SW 1271 (cell line): ENCODE results near the gene PITPNM3.

Experiments used
- DNase-seq, 2 experiments: peaks; one replicate each; lab custom pipeline; 2025; lab: John Stamatoyannopoulos, UW

Gene PITPNM3

DNA sequence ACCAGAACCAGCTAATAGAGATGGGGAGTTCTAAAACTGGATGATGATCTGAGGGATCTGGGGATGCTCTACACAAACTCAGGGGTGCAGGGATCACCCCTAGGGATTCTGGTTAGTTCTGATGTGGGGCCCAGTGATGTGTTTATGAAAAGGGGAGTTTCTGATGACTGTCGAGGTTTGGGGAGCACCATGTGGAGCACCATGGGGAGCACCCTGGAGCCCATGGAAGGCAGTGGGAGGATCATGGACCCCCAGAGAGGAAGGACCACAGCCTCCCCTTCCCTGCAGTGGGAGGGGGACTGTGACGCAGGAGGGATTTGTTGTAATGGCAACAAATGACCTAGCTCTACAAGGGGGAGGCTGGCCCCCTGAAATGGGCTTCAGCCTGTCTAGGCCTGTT, 93.7 kb downstream of the PITPNM3 start:
- no peak for DNase-seq

DNA sequence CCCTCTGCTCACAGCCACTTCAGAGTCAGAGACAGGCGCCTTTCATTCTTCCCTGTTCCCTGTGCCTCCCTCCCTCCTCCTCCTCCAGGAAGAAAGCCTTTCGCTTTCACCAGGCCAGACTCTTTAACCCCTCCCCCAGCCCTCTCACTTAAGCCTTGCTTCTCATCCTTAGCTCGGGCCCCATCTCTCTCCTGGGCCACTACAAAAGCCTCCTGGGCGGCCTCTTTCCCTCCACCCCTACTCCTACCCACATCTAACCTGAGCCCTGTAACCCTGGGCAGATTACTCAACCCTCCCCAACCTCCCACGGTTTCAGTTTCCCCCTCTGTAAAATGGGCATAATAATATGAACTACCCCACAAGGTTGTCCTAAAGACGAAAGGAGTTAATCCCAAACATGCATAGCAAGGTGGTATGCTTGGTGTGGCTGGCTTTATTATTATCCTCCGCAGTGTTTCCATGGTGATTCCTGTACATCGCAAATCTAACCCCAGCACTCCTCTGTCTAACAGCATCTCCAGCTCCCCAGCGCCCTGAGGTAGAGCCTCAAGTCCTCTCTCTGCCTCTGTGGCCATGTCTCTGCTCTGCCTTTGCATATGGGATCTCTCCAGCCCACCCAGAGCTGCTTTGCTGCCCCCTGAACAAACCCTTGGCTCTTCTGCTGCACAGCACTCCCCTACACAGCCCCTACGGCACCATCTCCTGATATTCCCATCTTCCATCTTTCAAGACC, 94.4 kb downstream of the PITPNM3 start:
- DNase-seq, result no peak

DNA sequence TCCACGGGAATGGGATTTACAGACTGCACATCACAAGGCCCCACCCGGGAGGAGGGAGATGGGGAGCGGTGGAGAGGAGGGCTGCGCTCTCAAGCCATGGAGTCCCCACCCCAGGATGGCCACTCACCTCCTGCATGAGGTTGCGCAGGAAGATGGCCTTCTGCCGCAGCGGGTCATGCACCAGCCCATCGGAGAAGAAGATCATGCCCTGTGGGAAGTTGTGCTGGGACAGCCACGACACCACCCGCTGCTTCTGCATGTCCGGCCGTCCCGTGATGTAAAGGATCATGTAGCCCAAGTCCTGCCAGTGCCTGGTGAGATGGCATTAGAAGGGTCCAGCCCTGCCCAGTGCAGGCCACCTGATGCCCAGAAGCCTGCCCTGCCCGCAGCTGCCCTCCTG, 95.1 kb downstream of the PITPNM3 start:
- no peak for DNase-seq

DNA sequence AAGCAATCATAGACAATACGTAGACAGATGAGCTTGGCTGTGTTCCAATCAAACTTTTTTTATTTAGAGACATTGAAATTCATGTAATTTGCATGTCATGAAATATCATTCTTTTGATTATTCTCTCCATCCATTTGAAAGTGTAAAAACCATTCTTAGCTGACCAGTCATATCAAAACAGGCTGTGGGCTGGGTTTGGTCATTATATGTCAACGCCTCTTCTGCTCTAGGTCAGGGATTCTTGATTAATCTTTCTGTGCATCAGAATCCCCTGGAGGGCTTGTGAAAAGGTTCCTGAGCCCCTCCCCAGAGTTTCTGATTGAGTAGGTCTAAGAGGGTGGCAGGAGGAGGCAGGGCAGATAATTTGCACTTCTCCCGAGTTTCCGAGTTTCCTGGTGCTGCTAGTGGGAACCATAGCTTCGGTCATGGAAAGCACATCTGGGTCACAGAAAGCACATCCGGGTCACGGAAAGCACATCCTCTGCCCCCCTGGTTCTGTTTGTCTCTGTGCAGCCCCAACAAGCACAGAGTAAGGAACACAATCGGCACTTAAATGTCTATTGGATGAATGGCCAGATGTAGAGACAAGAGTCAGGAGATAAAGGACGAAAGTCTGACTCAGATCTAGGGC, 95.7 kb downstream of the PITPNM3 start:
- no peak for DNase-seq

DNA sequence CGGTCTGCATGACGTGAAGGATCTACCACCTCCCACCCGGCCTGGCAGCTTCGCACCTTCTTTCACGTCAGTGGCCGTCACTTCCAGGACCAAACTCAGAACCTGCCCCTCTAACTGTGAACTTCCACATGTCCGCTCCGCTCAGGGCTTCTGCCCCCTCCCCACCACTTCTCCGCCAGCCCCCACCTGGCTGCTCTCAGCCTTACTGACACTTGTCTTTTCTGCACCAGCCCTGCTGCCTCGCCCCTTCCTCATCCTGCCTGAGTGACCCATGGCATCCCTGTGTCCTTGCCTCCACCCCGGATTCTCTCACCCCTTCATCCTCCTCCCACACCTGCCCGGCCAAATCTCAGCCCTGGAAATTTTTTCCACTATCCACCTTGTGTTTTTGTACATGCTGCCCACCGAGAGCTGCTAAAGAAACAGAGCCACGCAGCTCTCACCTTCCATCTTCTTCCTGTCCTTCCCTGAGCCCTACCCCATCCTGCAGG, 97.8 kb downstream of the PITPNM3 start:
- DNase-seq, result no peak

DNA sequence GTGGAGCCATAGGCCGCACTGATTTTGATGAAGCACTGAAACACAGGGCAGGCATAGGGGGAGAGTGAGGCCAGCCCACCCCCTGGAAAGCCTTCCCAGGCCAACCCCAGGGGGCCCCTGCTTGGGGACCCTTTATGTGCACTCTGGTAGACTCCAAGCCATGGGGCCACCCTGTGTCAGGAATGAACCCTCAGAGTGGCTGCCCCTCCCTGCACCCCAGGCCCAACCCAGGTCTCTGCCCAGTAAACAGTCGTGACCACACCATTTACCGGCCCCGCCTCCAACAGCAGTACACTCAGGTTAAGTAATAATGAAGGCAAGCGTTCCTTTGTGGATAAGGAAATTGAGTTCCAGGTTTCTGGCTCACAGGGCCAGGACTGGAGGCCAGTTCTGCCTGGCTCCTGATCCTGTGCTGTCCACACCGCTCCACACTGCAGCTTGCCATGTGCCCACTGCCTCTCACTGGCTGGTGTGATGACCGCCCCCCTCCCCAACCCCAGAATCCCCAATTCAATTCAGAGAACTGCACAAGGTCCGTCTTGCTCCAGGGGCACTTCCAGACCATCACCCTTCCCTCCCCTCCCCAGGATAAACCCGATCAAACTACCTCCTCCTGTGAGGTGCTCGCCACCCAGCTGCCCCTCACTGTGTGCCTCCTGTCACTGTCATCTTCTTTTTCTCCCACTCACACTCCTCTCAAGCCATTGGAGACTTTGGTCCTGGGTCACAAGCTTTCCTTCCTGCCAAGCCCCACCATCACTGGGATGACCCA, 98.5 kb downstream of the PITPNM3 start:
- DNase-seq, result no peak

DNA sequence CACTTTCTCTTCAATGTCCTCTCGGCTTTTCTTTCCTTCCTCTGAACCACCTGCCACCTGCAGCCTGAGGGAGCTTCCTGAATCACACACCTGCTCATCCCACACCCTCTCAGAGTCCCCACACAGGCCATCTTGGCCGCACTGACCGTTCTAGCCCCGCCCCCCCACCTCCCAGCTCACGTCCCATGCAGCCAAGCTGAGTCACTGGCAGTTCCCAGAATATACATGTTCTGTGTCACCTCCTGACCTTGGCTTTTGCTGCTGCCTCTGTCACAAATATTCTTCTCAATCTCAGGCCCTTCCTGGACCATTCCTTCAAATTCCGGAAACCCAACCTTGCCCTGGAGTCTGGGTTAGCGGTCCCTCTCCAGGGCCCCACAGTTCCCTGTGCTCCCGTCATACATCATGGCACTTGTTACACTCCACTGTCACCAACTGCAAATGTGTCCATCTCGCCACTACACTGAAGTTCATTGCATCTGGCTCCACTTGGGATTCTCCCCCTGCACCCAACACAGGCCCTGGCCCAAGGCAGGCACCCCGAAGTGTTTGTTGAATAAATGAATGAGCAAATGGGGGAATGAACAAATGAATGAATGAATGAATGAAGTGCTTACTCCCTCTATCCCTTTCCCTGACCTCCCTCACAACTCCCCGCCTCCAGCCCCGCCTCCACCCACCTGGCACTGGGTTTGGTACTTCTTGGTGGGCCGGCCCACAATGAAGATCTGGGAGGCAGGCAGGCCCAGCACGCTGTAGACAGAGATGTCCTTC, 99.3 kb downstream of the PITPNM3 start:
- DNase-seq, result peak; percentile 35 to 55

DNA sequence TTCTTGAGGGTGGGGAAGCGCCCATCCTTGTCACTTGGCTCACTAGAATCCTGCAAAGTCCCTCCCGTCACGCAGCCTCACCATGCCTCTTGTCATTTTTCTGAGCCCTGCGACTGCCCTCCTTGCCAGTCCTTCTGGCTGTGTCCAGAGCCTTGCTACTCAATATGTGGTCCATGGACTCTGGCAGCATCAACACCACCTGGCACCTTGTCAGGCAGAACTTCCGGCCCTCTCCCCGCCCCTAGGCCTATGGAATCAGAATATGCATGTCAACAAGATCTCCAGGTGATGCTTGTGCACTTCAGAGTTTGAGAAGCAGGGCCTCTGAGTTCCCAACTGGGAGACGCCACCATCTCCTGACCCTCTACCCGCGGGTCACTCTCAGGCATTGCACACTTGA, 100.0 kb downstream of the PITPNM3 start:
- no peak for DNase-seq

DNA sequence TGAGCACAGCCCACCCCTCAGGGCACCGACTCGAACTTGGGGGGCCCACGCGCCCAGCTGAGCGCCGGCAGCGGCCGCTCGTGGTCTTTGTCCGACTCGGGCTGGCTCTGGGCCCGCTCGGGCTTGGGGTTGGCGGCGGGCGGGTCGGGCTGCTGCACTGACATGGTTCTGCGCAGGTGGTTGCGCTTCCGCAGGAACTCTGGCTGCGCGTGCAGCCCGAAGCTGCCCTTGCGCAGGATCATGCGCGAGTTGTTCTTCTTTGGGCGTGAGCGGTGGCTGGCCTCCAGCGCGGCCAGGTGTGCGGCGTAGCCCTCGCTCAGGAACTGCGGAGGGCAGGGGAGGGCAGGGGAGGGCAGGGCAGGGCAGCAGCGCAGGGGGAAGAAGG, 101.0 kb downstream of the PITPNM3 start:
- no peak for DNase-seq

DNA sequence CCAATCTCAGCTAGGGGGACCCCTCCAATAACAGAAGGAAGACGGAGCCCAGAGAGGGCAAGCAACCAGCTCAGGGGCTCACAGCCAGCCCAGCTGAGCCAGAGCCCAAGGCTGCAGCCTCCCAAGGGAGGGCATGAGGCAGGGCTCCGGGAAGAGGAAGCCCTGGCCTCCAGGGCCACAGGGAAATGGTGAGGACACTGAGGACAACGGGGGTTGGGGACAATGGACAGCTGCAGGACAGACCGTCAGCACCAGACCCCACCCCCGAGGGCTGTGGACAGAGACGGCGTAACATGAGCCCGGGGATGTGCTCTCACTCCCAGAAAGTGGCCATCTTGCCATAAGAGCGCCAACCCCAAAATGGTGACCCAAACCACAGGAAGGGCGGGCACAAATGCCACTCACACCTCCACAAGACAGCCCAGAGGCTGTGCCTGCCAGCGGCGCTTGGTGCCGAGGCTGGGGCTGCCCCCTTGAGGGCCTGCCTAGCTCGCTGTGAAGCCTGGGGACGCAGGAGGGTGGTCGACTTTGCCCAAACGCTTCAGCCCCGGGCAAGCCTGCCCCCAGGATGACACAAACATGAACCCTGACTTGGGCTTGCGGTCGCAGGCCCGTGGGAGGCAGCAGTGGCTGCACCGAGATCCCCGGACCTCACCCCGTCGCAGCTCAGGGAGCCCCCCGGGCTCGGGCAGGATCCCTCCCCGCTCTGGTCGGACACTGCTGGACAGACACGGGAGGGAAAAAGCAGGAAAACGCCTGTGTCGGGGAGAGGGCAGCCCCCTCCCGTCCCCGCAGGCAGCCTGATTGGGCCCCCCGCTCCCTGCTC, 101.6 kb downstream of the PITPNM3 start:
- no peak for DNase-seq

DNA sequence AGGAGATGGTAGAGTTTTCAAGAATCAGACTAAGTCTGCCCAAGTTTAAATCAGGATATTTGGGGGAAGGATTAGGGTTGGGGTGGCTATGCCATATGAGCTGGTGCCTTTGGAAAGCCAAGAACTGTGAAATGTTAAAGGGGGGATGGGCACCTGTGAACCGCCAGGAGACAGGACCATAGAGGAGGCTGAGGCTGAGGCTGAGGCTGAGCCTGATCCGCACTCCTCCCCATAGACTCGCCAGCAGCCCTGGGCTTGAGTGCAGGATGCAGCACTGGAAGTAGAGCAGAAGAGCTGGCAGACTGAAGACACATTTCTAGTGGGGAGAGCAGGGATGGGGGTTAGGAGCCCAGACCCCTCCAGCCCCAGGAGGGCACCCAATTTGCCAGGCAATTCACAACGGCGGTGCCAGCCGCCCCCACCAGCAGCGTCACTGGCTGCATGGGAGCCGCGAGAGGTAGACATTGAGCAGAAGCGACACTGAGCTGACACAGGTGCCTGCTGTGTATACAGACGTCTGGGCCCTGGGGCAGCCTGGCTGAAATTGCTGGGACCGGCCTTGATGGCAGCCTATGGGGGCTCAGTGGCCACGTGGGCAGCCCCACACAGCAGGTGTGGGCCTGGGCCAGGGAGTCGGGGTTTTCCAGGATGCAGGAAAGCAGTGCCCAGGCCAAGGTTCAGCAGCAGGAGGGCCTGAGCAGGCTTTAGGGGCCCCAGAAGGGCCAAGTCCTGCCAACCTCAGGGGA, 102.9 kb downstream of the PITPNM3 start:
- no peak for DNase-seq

DNA sequence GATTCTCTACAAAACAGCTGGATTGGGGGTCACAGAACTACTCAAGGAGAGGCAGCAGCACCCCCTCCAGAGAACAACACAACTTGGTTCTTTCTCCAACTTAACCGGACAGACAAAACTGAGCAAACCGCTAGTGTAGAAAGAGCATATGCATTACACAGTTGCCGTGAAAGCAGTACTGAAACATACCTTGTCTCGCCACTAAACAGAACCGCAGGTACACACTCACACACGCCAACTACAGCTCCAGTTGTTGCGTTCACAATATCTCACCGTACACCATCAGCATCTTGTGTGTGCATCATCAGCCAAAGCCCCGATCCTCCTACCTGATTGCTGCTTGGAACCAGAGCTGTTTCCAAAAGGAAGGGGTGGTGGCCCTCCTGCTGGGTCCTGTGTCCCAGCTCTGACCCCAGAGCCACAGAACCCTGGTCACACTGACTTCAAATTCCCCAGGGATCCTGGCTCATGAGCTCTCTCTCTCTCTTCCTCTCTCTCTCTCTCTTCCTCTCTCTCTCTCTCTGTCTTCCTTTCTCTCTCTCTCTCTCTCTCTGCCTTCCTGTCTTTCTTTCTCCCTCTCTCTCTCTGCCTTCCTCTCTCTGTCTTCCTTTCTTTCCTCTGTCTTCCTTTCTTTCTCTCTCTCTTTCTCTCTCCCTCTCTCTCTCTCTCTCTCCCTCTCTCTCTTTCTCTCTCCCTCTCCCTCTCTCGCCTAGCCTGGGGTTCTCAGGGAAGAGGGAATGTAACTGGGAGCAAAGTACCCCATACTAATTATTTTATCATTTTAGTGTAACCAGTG, 103.7 kb downstream of the PITPNM3 start:
- no peak for DNase-seq

DNA sequence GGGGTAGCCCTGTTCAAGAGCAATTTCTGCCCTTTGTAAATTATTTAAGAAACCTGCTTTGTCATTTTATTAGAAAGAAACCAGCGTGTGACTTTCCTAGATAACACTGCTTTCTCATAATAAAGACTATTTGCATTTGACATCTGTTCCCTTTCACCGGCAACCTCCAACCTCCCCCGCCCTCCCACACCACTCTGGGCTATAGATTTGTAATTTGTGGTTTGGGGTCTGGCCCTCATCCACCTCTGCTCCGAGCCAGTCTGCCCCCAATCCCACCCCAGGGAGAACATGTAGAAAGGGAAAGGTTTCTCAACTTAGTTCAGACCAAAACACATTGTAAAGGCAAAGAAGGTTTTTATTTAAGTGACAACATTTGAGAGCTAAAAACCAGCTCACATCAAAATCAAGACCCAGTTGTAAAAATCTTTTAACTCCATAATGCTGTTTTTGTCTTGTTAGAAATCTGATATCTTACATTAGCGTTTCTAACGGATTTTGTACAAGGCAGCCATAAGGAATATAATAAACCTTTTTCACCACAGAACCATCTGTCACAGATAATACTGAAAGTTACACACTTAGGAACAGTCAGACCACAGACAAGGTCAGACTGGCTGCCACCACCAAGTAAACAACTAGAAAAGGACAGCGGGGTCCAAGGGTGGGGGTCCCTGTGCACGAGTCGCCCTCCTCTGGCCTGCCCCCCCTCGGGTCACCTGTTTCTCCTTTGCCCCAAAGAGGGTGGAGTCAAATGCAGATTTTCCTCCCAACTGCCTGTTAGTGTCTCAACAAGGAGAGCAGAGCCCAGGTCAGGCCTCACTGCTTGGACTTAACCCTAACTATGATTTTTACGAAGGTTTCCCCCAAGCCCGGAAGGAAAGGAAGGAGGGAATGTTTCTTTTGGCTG, 105.2 kb downstream of the PITPNM3 start:
- DNase-seq, result no peak

DNA sequence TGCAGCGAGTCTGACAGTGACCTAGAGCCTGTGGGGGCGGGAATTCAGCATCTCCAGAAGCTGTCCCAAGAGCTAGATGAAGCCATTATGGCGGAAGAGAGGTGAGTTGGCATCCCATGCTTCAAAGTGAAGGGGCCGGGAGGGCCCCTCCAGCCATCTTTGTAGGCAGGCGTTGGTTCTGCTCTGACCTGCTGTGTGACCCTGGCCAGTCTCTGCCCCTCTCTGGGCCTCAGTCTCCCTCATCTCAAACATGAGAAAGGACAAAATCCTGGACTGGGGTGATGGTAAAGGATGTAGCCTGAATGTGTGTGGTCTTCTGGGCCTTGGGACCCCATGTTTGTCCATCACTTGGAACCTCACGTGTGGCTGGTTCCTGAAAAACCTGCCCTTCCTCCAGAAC, 107.0 kb downstream of the PITPNM3 start:
- DNase-seq, result no peak

DNA sequence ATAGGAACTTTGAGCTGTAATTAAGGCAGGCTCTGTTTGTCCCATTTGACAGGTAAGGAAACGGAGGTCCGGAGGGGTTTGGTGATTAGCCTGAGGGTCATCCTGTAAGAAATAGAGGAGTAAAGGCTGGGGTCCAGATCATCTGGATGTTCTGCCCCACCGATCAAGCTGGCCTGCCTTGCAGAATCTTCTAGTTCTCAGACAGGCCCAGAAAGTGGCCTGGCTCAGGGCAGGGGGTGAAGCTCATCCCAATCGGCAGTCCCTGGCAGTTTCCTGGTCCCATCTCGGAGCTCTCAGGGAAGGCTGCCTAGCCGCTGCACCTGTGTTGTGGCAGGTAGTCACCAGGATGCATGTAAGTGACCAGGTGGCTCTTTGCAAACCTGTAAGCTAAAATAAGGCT, 107.9 kb downstream of the PITPNM3 start:
- no peak for DNase-seq

DNA sequence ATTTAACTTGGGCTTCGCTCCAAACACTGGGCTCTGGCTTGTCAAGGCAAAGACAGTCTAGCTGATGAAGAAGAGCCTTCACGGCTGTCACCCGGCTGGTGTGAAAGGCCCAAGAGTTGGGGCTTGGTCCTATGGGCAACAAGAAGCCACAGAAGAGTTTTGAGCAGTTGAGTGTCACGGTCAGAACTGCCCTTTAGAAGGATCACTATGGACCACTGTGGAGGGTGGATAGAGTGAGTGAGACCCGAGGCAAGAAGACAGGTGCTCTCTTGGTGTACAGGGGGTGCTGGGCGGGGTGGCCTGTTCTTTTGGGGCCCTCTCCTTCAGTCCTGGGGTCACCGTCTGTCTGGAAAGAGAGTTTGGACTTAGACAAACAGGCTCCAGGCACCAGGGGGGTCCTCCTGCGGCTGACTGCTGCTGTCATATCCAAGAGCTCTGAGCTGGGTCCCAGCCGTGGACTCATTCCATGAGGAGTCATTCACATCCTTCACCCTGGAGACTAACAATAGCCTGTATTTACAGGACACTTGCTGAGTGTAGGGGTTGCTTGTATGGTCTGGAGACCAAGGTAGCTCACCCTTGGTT, 109.7 kb downstream of the PITPNM3 start:
- DNase-seq, result no peak

DNA sequence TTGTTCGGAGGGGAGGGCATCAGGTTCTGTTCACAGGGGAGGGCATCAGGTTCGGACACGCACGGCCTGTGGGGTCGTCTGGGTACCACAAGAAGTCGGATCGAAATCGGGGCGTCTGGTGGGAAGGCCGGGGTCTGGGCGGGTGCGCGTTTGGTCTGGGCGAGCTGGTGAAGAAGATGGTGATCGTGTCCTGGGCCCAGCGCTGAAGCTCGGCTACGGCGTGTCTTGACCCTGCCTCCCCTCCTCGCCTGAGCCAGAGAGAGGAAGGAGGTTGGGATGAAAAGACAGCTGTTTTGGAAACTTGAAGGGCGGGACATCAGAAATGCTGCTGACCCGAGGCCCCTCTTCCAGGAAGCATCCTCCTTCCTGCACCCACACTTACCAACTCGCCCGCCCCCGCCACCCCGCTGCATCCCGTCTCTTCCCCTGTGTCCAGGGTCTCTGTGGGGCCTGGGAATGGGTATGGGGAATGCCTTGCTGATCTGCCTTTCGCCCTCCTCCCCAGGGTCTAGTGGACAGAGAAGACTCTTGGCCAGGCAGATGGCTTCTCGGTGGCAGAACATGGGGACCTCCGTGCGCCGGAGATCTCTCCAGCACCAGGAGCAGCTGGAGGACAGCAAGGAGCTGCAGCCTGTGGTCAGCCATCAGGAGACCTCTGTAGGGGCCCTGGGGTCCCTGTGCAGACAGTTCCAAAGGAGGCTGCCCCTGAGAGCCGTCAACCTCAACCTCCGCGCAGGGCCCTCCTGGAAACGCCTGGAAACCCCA, 111.6 kb downstream of the PITPNM3 start:
- DNase-seq, result no peak
